Putamen (tissue), 1 donor: ENCODE measurements around the gene SULT4A1.

Experiments
- DNase-seq: peaks from one replicate; pipeline ENCODE4 v3.0.0-alpha.2; 2016; ENCODE audit warnings: low spot score

SULT4A1 gene

DNA sequence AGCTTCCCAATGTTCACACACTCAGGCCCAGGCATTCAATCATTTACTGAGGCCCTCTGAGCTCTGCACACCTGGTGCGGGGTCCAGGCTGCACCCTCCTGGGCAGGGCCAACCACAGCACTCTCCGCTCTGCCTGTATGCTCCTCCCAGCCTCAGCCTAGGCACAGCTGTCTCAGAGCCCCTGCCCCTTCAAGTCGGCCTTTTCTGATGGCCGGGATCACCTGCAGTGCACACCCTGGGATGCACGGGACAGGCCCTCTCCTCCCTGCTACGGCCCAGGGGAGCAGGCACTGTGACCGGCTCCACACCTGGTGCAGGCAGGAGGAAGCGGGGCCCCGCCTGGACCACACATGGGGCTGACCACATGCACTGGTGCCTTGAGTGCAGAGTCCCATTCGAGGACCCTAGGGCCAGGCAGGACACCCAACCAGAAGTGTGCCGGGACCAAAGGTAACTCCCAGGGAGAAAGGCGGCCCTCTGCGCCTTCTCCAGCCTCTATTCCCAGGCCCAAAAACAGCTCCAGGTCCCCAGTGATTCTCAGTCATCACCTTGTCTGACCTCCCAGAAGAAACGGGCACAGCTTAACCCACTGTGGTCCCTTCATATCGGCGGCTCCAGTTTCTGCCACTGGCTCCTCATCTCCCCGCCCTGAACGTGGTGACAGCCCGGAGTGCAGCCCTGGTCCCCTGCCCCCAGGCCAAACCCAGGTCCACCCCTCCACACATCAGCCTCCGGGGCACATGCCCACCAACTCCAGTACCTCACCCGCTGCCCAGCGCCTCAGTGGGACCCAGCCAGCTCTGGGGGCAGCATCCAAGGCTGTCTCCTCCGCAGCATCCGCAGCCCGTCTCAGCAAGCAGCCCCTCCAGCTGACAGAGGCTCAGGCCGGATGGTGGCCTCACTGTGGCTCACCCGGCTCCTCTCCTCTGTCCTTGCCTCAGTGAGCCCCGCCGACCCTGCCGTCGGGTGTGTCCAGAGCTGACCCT, 17.5 kb downstream of the SULT4A1 start:
- no peak for DNase-seq

- no peak for DNase-seq
Observed at GRCh38 chr22:43843783-43844530, 18.4 kb downstream of the SULT4A1 start.

- DNase-seq: no peak
Observed at GRCh38 chr22:43841742-43842141, 20.6 kb downstream of the SULT4A1 start.

GRCh38 chr22:43840851-43841250, 21.5 kb downstream of the SULT4A1 start:
- DNase-seq: no peak

- DNase-seq: no peak
Observed at GRCh38 chr22:43840431-43840830, 21.9 kb downstream of the SULT4A1 start.

DNA sequence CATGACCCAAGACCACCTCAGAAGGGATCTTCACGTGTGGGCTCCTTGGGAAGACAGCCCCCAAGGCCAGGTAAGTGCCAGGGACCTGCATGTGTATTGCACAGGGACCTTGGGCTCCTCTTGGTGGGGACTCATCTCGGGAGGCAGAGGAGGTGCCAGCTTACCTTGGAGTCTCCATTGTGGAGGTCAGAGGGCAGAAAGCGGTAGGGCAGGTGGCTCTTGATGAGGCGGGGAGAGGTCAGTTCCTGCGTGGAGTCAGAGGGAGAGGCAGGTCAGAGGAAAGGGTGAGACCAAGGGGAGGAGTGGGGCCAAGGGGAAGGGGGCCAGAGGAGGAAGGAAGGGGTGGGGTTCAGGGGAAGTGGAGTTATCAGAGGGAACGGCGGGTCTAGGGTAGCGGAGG, 22.5 kb downstream of the SULT4A1 start:
- DNase-seq: no peak

GRCh38 chr22:43838571-43839307, 23.6 kb downstream of the SULT4A1 start:
- no peak for DNase-seq

DNA sequence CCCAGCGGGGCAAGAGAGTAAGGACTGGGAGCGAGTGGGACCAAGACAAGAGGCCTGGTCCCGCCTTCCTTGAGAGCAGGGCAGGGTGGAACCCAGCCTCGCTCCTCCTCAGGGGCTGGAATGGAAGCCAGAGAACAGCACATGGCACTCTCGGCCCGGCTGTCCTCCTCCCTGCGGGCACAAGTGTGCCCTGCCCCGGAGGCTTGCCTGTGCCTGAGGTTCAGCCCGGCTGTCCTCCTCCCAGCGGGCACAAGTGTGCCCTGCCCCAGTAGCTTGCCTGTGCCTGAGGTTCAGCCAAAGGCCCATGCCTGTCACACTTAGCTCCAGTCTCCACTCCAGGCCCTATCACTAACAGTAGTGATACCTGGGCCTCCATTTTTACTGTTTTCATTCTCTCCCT, 24.2 kb downstream of the SULT4A1 start:
- no peak for DNase-seq

- no peak for DNase-seq
Observed at GRCh38 chr22:43837666-43838065, 24.6 kb downstream of the SULT4A1 start.

DNA sequence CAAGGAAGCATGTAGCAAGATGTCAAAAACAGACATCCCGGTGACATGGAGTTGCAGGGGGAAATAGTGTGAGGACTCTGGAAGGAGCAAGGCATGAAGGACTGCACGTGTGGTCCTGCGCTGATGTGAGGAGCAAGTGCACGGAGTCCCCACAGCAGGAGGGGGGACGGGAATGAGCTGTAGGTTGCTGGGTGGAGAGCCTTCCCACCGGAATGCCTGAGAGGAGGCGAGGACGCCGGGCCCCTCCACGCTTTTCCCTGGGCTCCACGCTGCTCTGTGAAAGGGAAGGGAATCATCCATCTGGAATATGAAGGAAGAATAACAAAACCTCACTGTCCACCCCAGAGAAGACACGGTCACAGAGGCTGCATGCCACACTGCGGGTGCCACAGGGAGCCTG, 26.6 kb downstream of the SULT4A1 start:
- no peak for DNase-seq

DNA sequence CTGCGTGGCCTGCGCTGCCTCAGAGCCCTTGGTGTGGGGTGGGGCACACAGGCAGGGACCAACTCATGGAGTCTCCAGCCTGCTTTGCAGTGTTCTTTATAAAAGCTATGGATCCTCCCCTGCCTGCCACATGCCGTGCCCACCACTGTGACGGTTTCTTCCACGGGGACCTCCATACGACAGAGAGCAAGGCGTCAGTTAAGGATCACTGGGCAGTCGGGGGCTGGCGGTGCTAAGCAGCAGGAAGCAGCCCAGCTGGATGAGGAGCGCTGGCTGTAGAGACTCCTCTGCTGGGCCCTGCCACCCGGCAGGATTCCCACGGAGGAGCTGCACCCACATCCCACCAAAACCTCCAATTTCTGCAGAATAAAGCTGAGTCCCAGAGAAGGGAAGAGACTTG, 27.1 kb downstream of the SULT4A1 start:
- DNase-seq: no peak

DNA sequence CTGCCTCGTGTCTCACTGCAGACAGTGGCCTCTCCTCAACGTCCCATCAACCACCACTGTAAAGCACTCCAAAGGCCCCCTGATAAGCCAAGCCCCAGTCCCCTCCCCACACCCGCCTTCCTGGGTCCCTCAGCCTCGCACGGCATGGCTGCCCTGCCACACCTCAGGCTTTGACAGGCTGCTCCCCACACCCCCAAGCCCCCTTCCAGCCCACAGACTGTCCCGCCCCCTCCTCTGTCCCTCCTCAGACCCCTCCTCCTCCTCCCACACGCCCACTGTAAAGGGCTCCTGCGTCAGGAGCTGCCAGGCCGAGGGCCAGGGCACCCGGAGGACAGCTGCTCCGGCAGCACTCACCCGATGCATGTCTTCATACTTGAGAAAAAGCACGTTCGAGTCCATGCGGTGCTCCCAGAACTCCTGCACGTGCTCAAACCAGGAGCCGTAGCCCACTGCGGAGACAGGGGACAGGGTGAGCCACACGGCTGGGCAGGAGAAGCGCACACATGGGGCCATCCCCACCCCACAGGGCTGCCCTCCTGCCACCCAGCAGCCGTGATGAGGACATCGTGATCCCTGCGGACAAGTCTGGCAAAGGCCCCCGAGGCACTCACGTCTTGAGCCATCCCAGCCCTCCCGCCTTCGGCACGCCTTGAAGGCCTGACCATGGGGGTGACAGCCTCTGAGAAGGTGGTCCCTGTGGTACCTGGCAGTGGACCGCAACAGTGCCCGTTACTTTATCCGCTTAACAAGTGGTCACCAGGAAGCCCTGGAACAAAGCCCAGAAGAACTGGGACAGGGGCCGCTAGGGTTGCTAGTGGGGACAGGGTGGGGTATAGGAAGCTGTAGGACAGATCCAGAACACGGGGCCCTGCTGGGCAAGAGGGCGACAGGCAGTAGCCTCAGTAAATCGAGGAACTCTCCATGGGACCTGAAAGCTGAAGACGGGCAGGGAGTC, 28.8 kb downstream of the SULT4A1 start:
- no peak for DNase-seq

- no peak for DNase-seq
Observed at GRCh38 chr22:43832393-43833265, 29.7 kb downstream of the SULT4A1 start.

- DNase-seq: no peak
Observed at GRCh38 chr22:43831561-43832392, 30.5 kb downstream of the SULT4A1 start.

DNA sequence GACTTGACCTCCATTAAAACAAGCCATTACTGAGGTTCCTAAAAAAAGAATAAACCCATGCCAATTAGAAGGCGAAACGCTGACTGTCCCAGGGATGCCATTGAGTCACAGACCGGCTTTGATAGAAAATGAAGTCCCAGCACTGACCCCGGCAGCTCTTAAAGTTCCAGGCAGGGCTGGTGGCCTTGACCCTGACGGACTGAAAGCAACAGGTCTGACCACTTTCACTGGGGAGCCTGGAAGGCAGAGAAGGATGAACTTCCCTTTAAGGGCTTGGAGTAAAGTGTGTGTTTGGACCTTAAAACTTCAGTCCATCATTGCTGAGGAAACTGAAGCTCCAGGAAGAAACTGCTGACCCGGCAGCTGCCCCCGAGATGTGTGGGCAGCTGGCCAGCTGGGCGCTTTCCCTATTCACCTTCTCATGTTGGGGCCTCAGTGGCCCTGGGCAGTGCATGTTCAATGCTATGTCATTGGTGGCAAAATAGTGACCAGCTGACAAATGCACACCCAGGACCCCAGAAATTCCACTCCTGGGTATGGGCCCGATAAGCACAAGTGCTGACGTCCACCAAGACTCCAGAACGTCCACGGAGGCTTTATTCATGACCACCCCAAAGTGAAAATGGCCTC, 31.3 kb downstream of the SULT4A1 start:
- no peak for DNase-seq

DNA sequence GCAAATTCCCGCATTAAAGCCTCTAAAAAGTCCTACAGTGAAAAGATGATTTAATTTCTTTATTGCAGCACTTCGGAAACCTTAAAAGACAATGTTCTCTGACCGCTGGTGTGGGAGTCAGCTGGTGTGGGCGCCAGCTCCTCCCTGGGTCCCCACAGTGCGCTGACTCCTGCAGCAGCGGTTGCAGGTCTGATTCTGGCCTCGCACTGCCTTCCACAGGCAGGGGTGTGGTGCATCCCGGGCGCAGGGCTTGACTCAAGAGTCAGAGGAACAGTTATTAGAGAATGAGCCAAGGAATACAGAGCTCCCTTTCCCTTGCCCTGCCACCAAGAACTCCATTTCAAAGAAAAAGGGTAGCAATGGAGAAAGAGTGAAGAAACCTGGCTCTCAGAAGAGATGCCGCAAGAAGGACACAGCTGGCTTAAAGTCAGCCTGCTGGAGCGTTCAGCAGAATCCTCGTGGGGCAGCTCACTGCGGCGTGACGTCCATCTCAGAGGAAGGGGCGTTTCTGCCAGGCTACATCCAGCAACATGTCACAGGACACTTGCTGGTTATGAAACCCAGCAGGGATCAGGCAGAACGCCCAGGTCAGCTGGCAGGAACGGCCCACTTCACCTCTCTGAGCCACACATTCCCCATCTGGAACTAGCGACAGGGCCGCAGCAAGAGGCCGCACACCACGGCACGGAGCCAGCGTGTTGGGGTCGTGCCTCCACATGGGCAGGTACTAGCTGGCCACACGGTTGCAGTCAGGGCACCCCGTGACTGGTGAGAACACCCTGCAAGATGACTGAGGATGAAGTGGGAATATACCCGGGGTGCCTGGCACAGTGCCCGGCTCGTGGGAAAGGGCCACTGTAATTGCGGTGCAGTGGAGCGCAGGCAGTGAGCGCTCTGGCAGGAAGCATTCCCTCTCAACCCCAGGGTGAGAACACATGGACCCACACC, 32.1 kb downstream of the SULT4A1 start:
- DNase-seq: no peak

- no peak for DNase-seq
Observed at GRCh38 chr22:43828998-43829782, 33.1 kb downstream of the SULT4A1 start.
